Activated CD4-positive, alpha-beta T cell treated with anti-CD3 and anti-CD28 coated beads, Interleukin-2, amount 50 U/mL, for 16 hours (primary cell): ENCODE measurements around the gene MSL3B.
"Not testable (repeated sequence)": the region's sequence is repeated elsewhere in the genome, so short reads cannot be mapped to it uniquely, and the experiment has no call there.

Experiments
- DNase-seq: peaks from one replicate; pipeline ENCODE4 v3.0.0-alpha.2; 2020

The MSL3B gene

GRCh38 chr2:233867993-233868532 is at the start of gene MSL3B:
Gene MSL3B, minus strand, starts transcription at chr2:233868386.
- DNase-seq: peak; percentile 58

- DNase-seq: no peak
These were observed 48.9 kb upstream of the MSL3B start, which contains the start of gene TRPM8 for GRCh38 chr2:233917116-233917515. Gene TRPM8, plus strand, starts transcription at chr2:233917373. Its CDS starts 9,165 bp downstream, at chr2:233926538.

GRCh38 chr2:233915128-233915527 is 46.9 kb upstream of the MSL3B start:
- DNase-seq: no peak

GRCh38 chr2:233912691-233913423 is 44.7 kb upstream of the MSL3B start:
- DNase-seq: peak; percentile 9

- no peak for DNase-seq
These were observed 39.4 kb upstream of the MSL3B start for GRCh38 chr2:233907627-233908026.

- DNase-seq: no peak
These were observed 37.8 kb upstream of the MSL3B start for GRCh38 chr2:233905945-233906344.

- DNase-seq: no peak
These were observed 33.7 kb upstream of the MSL3B start for GRCh38 chr2:233901884-233902283.

GRCh38 chr2:233901367-233901766 is 33.2 kb upstream of the MSL3B start:
- DNase-seq: no peak

- DNase-seq: not testable (repeated sequence)
These were observed 28.1 kb upstream of the MSL3B start for GRCh38 chr2:233896253-233896652.

- no peak for DNase-seq
These were observed 24.6 kb upstream of the MSL3B start for GRCh38 chr2:233892793-233893192.

- DNase-seq: no peak
These were observed 14.2 kb upstream of the MSL3B start for GRCh38 chr2:233882353-233882752.

GRCh38 chr2:233872125-233872524 is 3.9 kb upstream of the MSL3B start:
- DNase-seq: not testable (repeated sequence)

GRCh38 chr2:233871432-233871831 is 3.2 kb upstream of the MSL3B start:
- DNase-seq: no peak

- no peak for DNase-seq
These were observed 1.7 kb downstream of the MSL3B start for GRCh38 chr2:233866479-233866878.

- DNase-seq: no peak
These were observed 2.3 kb downstream of the MSL3B start for GRCh38 chr2:233865838-233866237.

- DNase-seq: no peak
These were observed 5.9 kb downstream of the MSL3B start for GRCh38 chr2:233862261-233862768.

GRCh38 chr2:233858331-233858730 is 9.9 kb downstream of the MSL3B start:
- no peak for DNase-seq

- DNase-seq: peak; percentile 63
These were observed 10.6 kb downstream of the MSL3B start for GRCh38 chr2:233857511-233858141.

GRCh38 chr2:233856184-233856583 is 12.0 kb downstream of the MSL3B start:
- no peak for DNase-seq

- no peak for DNase-seq
These were observed 12.8 kb downstream of the MSL3B start for GRCh38 chr2:233855345-233855744.

- DNase-seq: peak; percentile 98
These were observed 13.8 kb downstream of the MSL3B start, which contains the start of gene HJURP for GRCh38 chr2:233854241-233854981. Gene HJURP, minus strand, starts transcription at chr2:233854535. Its CDS starts 35 bp downstream, at chr2:233854500.

- DNase-seq: no peak
These were observed 14.3 kb downstream of the MSL3B start for GRCh38 chr2:233853883-233854240.

- DNase-seq: no peak
These were observed 14.8 kb downstream of the MSL3B start for GRCh38 chr2:233853353-233853752.
